GM19372 (cell line): ENCODE results near the gene PTOV1.
"Not testable (repeated sequence)": the region's sequence is repeated elsewhere in the genome, so short reads cannot be mapped to it uniquely, and the experiment has no call there.

ENCODE experiments used
- ATAC-seq: cut with Tn5 transposase; IDR thresholded peaks from one replicate; pipeline ENCODE4 v1.9.1; 2021; ENCODE audit warnings: mild to moderate bottlenecking, low read depth, moderate library complexity; ENCODE audit not compliant: unreplicated experiment

Gene PTOV1

DNA sequence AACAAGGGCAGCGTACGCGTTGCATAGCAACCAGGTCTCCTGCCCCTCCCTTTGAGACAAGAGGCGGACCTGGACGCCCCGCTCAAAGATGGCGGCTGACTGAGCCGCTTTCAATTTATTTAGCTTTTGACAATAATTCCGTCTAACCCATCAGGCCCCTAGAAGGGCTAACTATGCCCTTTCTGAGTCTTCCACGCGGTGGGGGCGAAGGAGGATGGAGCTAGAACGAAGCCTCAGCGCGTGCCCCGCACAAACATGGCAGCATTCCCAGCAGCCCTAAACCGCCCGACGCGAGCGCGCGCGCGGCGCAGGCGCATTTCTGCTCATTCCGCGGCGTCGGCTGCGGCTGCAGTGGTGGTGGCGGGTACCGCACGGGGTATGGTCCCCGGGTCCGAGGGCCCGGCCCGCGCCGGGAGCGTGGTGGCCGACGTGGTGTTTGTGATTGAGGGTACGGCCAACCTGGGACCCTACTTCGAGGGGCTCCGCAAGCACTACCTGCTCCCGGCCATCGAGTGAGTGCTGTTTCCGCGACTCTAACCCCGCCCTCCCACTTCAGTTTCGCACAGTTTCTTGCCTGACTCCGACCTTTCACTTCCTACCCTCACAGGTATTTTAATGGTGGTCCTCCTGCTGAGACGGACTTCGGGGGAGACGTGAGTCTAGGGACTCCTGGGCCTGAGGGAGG is 32.9 kb upstream of the PTOV1 start, which contains the start of gene MED25:
TSS of gene MED25 (plus strand) at position 326 of the 685 bp plus-strand sequence. CDS start at position 379, 53 bp downstream.
- peak; percentile 58 for ATAC-seq

DNA sequence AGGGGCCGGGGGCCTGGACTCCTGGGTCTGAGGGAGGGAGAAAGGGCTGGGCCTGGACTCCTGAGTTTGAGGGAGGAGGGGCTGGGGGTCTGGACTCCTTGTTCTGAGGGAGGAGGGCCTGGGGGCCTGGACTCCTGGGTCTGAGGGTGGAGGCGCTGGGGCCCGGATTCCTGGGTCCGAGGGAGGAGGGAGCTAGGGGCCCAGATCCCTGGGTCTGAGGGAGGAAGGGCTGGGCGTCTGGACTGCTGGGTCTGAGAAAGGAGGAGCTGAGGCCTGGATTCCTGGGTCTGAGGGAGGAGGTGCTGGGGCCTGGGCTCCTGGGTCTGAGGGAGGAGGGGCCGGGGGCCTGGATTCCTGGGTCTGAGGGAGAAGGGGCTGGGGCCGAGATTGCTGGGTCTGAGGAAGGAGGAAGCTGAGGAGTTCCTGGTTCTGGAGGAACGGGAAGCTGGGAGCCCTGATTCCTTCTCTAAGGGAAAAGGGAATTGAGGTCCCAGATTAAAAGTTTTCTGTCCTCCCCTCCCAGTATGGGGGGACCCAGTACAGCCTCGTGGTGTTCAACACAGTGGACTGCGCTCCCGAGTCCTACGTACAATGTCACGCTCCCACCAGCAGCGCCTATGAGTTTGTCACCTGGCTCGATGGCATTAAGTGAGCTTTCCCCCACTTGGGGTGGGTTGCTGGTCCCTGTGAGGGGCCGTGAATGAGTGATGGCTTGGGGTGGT is 32.1 kb upstream of the PTOV1 start:
- no peak for ATAC-seq

DNA sequence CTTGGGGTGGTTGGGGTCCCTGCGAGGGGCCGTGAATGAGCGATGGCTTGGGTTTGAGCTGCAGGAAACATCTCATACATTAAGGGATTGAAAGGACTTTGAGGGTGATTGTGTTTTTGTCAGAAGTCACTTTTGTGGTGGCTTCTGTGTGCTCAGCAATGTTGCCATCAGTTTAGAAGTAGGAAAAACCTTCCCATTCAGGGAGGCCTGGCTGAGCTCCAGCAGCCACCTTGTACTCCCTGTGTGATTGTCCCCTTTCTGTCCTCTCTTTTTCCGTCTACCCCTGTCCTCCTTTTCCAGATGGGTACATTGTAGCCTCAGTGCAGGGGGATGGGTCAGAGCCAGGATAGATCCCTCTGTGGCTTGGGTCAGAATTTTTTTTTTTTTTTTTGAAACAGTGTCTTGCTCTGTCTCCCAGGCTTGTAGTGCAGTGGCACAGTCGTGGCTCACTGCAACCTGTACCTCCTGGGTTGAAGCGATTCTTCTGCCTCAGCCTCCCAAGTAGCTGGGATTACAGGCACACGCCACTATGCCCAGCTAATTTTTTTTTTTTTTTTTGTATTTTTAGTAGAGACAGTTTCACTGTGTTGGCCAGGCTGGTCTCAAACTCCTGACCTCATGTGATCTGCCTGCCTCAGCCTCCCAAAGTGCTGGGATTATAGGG is 31.4 kb upstream of the PTOV1 start:
- not testable (repeated sequence) for ATAC-seq

DNA sequence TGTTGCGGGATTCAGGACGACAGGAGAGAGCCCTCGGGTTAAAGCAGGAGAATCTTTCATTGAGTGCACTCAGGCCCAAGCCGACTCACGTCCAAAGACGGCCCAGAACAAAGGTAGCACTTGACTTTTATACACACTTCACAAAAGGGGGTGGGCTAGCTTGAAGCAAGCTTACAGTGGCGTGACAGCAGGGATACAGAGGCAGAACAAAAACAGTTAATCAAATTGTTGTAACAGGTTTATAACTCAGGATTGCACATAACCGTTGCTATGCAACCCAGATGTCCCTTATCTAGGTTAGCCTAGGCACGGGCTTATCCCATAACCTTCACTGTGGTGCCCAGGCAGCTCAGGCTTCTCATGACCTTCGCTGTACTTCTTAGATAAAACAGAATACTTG is 30.8 kb upstream of the PTOV1 start:
- no peak for ATAC-seq

DNA sequence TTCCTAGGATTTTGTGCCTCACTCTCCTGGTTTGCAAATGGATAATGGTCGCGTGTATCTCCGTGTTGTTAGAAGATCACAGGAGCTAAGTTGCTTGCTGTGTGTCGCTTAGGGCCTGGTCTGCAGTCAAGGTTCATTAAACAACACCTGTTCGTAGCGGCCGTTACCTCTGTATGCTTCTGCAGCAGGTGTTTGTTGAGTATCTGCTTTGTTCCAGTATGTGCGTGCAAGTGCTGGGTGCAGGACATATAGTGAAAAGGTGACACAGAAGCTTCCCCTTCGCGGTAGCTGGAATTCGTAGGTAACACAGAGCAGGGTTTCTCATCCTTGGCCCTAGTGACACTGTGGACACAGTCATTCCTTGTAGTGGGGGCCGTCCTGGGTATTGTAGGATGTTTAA is 27.5 kb upstream of the PTOV1 start:
- ATAC-seq = no peak

DNA sequence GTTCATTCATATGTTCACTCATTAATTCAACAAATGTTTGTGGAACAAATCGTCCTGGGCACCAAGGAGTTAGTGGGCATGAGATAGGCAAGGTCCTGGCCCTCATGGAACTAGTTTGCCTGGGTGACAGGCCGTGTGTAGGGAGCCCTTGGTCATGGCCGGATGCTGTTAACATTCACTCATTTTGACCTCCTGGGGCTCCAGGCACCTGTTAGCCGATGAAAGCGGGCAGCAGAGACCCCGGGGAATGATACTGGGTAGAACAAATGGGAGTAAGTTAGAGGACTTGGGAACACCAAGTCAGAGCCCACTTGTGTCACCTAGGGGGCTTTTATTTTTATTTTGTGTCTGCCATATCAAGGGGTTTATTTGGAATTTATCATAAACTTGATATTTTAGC is 26.3 kb upstream of the PTOV1 start:
- ATAC-seq = no peak

DNA sequence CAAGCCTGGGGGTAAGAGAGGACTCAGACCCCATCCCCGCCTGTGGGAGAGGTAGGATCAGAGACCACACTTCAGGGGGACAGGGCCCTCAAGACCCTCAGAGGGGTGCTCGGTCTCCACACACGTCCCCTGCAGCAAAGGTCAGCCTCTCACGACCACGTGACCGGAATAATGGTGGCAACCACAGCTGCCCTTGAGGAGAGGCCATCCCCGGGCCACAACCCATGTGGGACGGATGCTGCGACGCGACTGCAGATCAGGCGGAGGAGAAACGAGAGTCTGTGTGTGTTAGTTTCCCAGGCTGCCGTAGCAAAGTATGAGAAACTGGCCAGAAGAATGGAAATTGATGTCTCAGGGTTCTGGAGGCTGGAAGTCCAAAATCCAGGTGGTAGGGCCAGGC is 23.9 kb upstream of the PTOV1 start:
- ATAC-seq = no peak

DNA sequence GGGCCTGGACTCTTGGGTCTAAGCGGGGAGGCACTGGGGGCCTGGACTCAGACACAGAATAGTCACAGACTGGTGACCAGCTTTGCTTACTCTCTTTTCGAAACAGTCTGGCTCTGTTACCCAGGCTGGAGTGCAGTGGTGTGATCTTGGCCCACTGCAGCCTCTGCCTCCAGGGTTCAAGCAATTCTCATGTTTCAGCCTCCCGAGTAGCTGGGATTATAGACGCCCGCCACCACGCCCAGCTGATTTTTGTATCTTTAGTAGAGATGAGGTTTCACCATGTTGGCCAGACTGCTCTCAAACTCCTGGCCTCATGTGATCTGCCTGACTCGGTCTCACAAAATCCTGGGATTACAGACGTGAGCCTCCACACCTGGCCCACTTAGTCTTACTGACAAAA is 21.8 kb upstream of the PTOV1 start:
- no peak for ATAC-seq

DNA sequence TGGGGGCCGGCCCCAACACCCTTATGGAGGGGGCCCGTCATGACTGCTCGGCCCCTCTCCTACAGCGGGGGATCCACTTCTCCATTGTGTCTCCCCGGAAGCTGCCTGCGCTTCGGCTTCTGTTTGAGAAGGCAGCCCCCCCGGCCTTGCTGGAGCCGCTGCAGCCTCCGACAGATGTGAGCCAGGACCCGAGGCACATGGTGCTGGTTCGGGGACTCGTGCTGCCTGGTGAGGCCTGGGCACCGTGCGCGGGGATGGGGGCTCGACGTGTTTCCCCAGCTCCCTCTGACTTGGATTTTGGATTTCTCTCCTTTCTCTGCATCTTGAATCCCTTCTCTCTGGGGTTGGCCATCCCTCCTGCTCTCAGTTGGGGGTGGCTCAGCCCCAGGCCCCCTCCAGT is 21.2 kb upstream of the PTOV1 start:
- no peak for ATAC-seq

DNA sequence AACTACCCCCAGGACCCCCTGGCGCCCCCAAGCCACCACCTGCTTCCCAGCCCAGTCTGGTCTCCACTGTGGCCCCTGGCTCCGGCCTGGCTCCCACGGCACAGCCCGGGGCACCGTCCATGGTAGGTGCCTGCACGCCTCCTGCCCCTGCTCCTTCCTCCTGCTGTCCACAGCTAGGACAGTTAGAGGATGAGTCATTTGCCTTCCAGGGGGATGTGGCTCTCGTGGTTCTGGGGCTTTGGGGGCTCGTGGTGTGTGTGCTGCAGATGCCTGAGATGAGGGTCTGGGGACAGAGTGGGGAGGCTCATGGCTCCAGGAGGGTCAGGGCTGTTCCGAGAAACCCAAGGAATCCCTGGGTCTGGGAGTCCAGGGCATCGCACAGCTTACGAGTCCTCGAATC is 20.2 kb upstream of the PTOV1 start:
- no peak for ATAC-seq

DNA sequence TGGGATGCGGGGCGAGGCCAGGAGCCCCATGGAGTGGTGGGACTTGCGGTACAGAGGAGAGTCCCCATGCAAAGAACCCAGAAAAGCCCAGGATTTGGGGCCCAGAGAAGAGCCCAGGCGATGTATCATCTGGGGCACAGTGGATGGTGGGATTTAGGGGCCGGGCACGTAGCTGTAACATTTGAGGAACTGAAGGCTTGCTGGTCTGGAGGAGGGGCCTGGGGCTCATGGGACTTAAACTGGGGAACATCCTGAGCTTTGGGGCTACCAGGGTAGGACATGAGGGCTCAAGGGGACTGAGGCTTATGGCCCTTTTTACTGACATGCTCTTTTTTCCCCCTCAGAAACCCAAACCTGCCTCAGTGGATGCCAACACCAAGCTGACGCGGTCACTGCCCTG is 19.4 kb upstream of the PTOV1 start:
- no peak for ATAC-seq

DNA sequence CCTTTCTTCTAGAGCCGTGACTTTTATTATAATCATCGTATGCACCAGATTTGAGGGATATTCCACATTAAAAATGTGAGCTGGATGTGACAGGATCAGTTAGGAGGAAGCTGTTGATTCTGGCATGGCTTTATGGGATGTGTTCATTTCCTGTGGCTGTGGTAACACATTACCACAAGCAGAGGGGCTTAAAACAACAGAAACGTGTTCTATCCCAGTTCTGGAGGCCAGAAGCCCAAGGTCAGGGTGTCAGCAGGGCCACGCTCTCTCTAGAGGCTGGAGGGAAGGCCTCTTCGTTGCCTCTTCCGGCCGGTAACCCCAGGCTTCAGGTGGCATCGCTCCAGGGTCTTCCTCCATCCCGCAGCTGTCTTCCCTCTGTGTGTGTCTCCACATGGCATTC is 18.4 kb upstream of the PTOV1 start:
- no peak for ATAC-seq

DNA sequence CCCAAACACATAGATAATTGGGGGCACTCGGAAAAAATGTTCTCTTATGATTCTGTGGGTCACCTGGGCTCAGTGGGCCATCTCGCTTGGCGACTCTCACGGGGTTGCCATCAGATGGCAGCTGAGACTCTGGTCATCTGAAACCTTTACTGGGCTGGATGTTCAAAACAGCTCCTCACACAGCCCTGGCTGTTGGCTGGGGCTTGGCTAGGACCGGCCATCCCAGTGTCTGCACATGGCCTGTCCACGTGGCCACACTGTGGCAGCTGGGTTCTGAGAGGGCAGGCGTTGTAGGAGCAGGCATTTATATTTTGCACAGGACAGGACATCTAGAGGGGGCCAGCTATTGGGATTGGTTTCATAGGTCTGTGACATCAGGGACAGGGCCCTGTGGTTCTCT is 17.4 kb upstream of the PTOV1 start:
- no peak for ATAC-seq

DNA sequence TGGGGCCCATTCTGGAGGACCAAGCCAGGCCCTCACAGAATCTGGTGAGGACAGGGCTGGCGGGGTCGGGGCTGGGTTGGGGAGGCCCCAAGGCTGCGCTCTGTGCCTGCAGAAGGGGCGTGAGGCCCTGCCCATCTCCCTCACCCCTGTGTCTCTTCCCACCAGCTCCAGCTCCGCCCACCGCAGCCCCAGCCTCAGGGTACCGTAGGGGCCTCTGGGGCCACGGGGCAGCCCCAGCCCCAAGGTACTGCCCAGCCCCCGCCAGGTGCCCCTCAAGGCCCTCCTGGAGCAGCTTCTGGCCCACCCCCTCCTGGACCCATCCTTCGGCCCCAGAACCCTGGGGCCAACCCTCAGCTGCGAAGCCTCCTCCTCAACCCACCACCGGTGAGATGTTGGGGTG is 15.4 kb upstream of the PTOV1 start:
- ATAC-seq = no peak

DNA sequence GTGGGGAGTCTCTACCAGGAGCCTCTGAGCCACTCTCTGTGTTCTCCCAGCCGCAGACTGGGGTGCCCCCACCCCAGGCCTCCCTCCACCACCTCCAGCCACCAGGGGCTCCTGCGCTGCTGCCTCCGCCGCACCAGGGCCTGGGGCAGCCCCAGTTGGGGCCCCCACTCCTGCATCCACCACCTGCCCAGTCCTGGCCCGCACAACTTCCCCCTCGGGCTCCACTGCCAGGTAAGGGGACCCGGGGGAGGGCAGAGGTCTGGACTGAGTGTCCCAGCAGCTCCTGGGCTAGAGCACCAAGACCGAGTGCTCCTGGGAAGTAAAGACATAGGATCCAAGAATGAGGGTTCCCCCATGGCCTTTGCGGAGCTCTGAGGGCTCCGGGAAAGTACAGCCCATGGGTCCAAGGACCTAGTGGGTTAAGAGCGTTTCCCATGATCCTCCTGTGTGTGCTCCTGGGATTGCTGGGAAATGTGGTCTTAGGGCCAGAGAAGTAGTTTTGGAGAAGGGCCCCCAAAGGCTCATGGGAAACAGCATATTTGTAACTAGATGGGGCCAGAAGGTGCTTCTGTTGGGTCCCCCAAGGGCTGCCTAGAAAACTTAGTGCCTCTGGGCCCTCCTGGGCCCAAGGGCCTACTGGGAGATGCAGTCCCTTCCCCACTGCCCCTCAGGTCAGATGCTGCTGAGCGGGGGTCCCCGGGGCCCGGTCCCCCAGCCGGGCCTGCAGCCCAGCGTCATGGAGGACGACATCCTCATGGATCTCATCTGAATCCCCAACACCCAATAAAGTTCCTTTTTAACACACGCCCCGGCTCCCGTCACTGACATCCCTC is 14.6 kb upstream of the PTOV1 start:
- no peak for ATAC-seq

DNA sequence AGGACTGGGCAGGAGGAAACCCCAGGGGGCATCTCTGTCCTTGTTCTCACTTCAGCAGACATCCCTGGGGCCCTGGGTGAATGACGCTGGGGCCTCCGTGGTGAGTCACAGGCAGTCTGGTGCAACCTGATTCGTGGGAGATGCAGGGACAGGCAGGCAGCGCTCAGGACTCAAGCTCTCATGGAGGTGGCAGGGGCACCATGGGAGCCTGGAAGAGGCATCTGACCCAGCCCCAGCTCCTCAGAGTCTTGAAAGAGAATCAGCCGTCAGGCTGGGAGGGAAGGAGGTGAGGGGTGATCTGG is 14.0 kb upstream of the PTOV1 start:
- ATAC-seq = no peak

DNA sequence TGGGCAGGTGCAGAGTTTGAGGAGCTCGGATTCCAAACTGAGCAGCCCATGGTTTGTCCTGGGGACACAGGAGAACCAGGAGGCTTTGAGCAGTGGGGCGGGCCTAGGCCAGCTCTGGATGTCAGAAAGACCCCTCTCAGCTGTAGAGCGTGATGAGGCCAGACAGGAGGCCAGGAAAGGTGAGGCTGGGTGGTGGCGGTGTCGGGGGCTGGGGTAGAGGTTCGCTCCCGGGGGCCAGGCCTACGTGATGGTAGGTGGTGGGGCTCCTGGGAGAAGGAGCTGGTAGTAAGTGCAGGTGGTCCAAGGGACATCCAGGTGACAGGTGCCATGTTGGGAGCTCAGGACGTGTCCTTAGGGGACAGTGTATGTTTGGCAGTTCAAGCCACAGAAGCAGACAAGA is 13.5 kb upstream of the PTOV1 start:
- no peak for ATAC-seq

DNA sequence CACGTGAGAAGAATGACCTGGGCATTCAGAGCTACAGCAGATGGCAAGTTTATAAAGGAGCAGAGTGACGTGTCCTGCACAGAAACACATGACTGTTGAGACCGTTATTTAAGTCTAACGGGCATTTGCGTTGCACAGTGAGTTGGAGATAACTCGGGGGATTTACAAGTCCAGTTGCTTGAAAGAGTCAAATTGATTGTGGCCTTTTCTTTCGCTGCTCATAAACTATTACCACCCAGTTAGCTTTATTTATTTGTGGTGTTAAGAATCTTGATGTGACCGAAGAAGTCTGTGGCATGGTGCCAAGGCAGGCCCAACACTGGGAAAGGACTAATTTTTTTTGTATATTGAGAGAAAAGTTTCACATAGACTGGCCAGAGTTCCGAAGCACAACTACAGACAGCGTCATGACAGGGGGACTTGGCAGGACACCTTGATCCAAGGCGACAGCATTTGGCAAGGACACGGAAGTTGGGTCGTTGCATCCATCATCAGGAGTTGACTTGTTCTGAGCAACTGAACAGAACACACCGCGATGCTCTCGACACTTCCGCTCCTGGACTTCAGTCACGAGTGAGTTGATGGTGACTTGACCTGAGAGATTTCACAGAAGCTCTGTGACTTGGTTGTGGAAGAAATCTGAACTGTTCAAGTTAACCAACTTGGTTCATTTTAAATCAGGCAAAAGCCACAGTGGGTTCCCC is 11.9 kb upstream of the PTOV1 start:
- ATAC-seq = no peak

DNA sequence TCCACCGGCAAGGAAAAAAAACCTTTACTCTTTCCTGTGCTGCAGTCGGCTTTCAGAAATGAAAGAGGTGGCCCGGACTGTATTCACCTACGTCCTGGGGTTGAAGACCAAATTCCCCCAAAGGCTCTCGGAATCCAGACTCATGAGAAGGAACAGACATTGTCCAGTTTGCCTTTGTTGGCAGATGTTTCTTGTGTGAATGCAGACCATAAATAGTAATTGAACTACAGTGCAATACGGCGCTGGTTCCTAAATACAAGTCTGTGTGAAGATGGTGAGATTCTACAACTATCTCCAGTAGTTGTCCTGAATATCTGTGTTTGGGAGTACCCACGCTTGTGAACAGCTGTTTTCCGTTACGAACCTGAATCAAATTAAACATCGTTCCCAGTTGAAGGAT is 11.2 kb upstream of the PTOV1 start:
- no peak for ATAC-seq

DNA sequence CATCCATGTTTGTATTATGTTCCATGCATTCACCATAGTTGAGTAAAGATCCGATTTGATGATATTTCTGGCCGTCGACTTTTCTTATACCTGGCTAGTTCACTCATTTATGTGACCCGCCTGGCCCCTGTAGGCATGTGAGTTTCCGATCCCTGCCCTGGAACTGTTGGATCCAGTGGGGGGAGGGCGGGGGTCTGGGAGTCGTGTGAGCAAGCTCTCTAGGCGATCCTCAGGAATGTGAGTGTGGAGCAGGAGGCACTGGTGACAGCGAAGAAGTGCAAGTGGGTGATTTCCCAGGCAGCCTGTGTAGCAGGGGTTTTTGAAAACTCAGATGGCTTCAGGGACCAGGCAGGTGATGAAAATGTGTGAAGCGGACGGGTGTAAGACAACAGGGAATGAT is 10.6 kb upstream of the PTOV1 start:
- ATAC-seq = no peak
